PC-9 (cell line): ENCODE data around the gene SSTR3.

ENCODE experiments used
- CTCF ChIP-seq: fragments of 200-600 bp; sonication (generic); conservative IDR thresholded peaks from 2 replicates; pipeline ENCODE4 v1.6.1; 2017; ENCODE audit warnings: mixed run types, antibody characterized with exemption, mild to moderate bottlenecking, moderate library complexity
- EZH2 ChIP-seq: fragments of 200-600 bp; sonication (generic); IDR thresholded peaks from 2 replicates; pipeline ENCODE4 v1.8.0; 2017; ENCODE audit warnings: antibody characterized with exemption, low read depth

- TF ChIP-seq CTCF (no peak), EZH2 (no peak)
Observed at GRCh38 chr22:37179126-37179470, 33.2 kb downstream of the SSTR3 start.
